SK-N-SH (cell line): ENCODE data around the gene JAZF1.

Experiments used
- CHD2 ChIP-seq: fragments of 150-350 bp; IDR thresholded peaks from 2 replicates; pipeline ENCODE4 v1.6.1; 2018; ENCODE audit warnings: low read length; ENCODE audit not compliant: partially characterized antibody
- CTCF ChIP-seq: fragments of 200-600 bp; sonication (generic); IDR thresholded peaks from 2 replicates; pipeline ENCODE4 v1.6.1; 2017; ENCODE audit warnings: antibody characterized with exemption, mild to moderate bottlenecking, moderate library complexity
- RCOR1 ChIP-seq: fragments of 150-350 bp; IDR thresholded peaks from 2 replicates; pipeline ENCODE4 v1.6.1; 2017; ENCODE audit warnings: antibody characterized with exemption, low read length
- SIN3A ChIP-seq: IDR thresholded peaks from 2 replicates; pipeline ENCODE4 v1.6.1; 2012; ENCODE audit warnings: low read depth, mild to moderate bottlenecking, low read length, moderate library complexity, borderline replicate concordance
- TAF1 ChIP-seq: IDR thresholded peaks from 2 replicates; pipeline ENCODE4 v1.6.1; 2012; ENCODE audit warnings: low read depth, mild to moderate bottlenecking, low read length, moderate library complexity, borderline replicate concordance
- TF ChIP-seq, protein P1 (sequence below): IDR thresholded peaks from 2 replicates; pipeline ENCODE4 v1.4.0; 2012; ENCODE audit warnings: low read depth, borderline replicate concordance

GRCh38 chr7:27850531-27850930, 330.1 kb downstream of the JAZF1 start:
- TF ChIP-seq CTCF: no peak
- TF ChIP-seq RCOR1: no peak
- no peak for TF ChIP-seq SIN3A
- no peak for TF ChIP-seq TAF1
- TF ChIP-seq, protein P1, sequence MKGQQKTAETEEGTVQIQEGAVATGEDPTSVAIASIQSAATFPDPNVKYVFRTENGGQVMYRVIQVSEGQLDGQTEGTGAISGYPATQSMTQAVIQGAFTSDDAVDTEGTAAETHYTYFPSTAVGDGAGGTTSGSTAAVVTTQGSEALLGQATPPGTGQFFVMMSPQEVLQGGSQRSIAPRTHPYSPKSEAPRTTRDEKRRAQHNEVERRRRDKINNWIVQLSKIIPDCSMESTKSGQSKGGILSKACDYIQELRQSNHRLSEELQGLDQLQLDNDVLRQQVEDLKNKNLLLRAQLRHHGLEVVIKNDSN: no peak
- no peak for TF ChIP-seq CHD2
